Measurements from ENCODE around the gene RPL3.

RPL3 gene

GRCh38 chr22:39306456-39307361 is 12.7 kb downstream of the RPL3 start:
- DNase-seq (ENCODE audit: low read depth, low spot score): no peak
- H3K4me3 ChIP-seq (ENCODE audit: low read depth, low read length): no peak overlapping the region
- CTCF ChIA-PET: interaction anchor here (0.9 to 6.6 kb wide), 7 partner anchors 9 to 171 kb away, joined by 3 to 65 read pairs (median 10); partner anchors contain the start of gene RPL3
- POLR2A ChIA-PET: interaction anchor here (1.2 to 2.5 kb wide), 3 partner anchors 8 to 13 kb away, joined by 3 to 9 read pairs (median 8); partner anchors contain the start of gene RPL3
- TF ChIP-seq, protein P1, sequence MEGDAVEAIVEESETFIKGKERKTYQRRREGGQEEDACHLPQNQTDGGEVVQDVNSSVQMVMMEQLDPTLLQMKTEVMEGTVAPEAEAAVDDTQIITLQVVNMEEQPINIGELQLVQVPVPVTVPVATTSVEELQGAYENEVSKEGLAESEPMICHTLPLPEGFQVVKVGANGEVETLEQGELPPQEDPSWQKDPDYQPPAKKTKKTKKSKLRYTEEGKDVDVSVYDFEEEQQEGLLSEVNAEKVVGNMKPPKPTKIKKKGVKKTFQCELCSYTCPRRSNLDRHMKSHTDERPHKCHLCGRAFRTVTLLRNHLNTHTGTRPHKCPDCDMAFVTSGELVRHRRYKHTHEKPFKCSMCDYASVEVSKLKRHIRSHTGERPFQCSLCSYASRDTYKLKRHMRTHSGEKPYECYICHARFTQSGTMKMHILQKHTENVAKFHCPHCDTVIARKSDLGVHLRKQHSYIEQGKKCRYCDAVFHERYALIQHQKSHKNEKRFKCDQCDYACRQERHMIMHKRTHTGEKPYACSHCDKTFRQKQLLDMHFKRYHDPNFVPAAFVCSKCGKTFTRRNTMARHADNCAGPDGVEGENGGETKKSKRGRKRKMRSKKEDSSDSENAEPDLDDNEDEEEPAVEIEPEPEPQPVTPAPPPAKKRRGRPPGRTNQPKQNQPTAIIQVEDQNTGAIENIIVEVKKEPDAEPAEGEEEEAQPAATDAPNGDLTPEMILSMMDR (IDR thresholded peaks at IDR 0.05; ENCODE audit: insufficient read depth, low read length, missing control alignments): peak; percentile 4

DNA sequence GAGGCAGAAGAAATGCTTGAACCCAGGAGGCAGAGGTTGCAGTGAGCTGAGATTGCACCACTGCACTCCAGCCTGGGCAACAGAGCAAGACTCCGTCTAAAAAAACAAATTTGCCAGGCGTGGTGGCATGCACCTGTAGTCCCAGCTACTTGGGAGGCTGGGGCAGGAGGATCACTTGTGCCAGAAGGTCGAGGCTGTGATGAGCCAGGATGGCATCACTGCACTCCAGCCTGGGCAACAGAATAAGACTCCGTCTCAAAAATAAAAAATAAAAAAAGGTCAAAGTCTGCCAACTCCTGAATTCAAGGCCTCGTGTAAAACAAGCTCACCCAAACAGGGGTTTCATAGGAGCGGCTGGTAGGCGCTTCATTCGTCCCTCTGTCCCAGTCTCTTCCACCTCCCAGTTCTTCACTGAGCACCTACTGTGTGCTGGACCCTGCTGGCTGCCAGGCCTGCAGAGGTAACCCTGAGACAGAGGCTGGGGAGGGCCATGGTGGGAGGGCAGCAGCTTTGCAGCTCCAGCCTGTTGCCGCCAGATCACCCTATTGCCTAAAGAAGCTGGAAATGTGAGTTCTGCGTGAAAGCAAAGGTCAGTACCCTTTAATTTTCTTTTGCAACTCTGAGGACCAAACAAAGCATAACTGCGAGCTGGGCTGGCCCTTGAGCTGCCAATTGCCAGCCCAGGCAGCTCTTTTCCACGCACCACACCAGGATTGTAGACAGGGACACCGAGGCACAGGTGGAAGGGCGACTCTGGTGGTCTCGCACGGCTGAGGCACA is 15.3 kb downstream of the RPL3 start:
- CTCF ChIA-PET: interaction anchor here (1.3 to 6.6 kb wide), 3 partner anchors 13 to 169 kb away, joined by 3 to 65 read pairs (median 15); partner anchors contain the start of gene RPL3
- POLR2A ChIA-PET: interaction anchor here (0.5 to 0.8 kb wide), 3 partner anchors 15 to 141 kb away, joined by 3 to 8 read pairs (median 5); partner anchors contain the start of gene RPL3
- DNase-seq (ENCODE audit: low read depth, low spot score): no peak
- TF ChIP-seq, protein P1 (IDR thresholded peaks at IDR 0.05; ENCODE audit: insufficient read depth, low read length, missing control alignments): no peak
- no peak overlapping the region for H3K4me3 ChIP-seq (ENCODE audit: low read depth, low read length)

GRCh38 chr22:39303358-39303757 is 16.1 kb downstream of the RPL3 start:
- TF ChIP-seq, protein P1 (IDR thresholded peaks at IDR 0.05; ENCODE audit: insufficient read depth, low read length, missing control alignments): no peak
- DNase-seq (ENCODE audit: low read depth, low spot score): no peak
- H3K4me3 ChIP-seq (ENCODE audit: low read depth, low read length): no peak overlapping the region
- ChIA-PET POLR2A (interaction anchor here (0.5 kb wide), 1 partner anchor 140 kb away, joined by 8 read pairs; no protein-coding TSS in a partner anchor), CTCF (interaction anchor here (1.0 to 6.6 kb wide), 3 partner anchors 14 to 168 kb away, joined by 3 to 65 read pairs (median 15); partner anchors contain the start of gene RPL3)

GRCh38 chr22:39302431-39302960 is 16.9 kb downstream of the RPL3 start:
- ChIA-PET CTCF (interaction anchor here (1.0 to 6.6 kb wide), 3 partner anchors 14 to 167 kb away, joined by 3 to 65 read pairs (median 6); partner anchors contain the start of gene RPL3), POLR2A (no interaction called here)
- DNase-seq (ENCODE audit: low read depth, low spot score): no peak
- H3K4me3 ChIP-seq (ENCODE audit: low read depth, low read length): no peak overlapping the region
- TF ChIP-seq, protein P1 (IDR thresholded peaks at IDR 0.05; ENCODE audit: insufficient read depth, low read length, missing control alignments): no peak

DNA sequence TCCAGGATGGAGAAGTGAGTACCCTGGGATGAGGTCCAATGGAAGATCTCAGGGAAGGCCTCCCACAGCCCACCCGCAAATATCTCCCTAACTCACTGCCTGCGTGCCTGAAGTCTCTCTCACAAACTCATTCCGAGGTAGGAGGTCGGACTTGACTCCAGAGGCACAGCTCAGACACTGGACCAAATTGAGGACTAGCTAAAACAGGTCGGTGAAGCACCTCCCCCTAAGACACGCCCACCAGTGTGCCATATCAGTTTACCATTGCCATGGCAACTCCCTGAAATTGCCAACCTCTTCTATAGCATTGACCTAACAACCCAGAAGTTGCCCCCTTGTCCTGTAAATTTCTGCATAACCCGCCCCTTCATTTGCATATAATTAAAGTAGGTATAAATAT is 17.5 kb downstream of the RPL3 start:
- no peak overlapping the region for H3K4me3 ChIP-seq (ENCODE audit: low read depth, low read length)
- ChIA-PET POLR2A (no interaction called here), CTCF (interaction anchor here (1.4 to 6.6 kb wide), 3 partner anchors 10 to 131 kb away, joined by 6 to 65 read pairs (median 13); partner anchors contain the start of gene RPL3)
- TF ChIP-seq, protein P1 (IDR thresholded peaks at IDR 0.05; ENCODE audit: insufficient read depth, low read length, missing control alignments): no peak
- DNase-seq (ENCODE audit: low read depth, low spot score): no peak
